ENCODE data around the gene PTPN3.

- TF ChIP-seq, protein P1, sequence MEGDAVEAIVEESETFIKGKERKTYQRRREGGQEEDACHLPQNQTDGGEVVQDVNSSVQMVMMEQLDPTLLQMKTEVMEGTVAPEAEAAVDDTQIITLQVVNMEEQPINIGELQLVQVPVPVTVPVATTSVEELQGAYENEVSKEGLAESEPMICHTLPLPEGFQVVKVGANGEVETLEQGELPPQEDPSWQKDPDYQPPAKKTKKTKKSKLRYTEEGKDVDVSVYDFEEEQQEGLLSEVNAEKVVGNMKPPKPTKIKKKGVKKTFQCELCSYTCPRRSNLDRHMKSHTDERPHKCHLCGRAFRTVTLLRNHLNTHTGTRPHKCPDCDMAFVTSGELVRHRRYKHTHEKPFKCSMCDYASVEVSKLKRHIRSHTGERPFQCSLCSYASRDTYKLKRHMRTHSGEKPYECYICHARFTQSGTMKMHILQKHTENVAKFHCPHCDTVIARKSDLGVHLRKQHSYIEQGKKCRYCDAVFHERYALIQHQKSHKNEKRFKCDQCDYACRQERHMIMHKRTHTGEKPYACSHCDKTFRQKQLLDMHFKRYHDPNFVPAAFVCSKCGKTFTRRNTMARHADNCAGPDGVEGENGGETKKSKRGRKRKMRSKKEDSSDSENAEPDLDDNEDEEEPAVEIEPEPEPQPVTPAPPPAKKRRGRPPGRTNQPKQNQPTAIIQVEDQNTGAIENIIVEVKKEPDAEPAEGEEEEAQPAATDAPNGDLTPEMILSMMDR (conservative IDR thresholded peaks at IDR 0.05; ENCODE audit: low read depth in 2 of 2) = no peak
- TF ChIP-seq REST (IDR thresholded peaks at IDR 0.05; ENCODE audit: unreplicated experiment) (peak; percentile 43), EZH2phosphoT487 (IDR thresholded peaks at IDR 0.05; ENCODE audit: unreplicated experiment) (no peak), POLR2AphosphoS5 (IDR thresholded peaks at IDR 0.05; ENCODE audit: low read depth) (no peak), EZH2 (IDR thresholded peaks at IDR 0.05; ENCODE audit: low read depth, unreplicated experiment) (no peak), ZNF114 (CRISPR knock-in tag; IDR thresholded peaks at IDR 0.05) (no peak)
- TF ChIP-seq, protein P2, sequence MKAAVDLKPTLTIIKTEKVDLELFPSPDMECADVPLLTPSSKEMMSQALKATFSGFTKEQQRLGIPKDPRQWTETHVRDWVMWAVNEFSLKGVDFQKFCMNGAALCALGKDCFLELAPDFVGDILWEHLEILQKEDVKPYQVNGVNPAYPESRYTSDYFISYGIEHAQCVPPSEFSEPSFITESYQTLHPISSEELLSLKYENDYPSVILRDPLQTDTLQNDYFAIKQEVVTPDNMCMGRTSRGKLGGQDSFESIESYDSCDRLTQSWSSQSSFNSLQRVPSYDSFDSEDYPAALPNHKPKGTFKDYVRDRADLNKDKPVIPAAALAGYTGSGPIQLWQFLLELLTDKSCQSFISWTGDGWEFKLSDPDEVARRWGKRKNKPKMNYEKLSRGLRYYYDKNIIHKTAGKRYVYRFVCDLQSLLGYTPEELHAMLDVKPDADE (IDR thresholded peaks at IDR 0.05) = no peak
- TF ChIP-seq, protein P3, sequence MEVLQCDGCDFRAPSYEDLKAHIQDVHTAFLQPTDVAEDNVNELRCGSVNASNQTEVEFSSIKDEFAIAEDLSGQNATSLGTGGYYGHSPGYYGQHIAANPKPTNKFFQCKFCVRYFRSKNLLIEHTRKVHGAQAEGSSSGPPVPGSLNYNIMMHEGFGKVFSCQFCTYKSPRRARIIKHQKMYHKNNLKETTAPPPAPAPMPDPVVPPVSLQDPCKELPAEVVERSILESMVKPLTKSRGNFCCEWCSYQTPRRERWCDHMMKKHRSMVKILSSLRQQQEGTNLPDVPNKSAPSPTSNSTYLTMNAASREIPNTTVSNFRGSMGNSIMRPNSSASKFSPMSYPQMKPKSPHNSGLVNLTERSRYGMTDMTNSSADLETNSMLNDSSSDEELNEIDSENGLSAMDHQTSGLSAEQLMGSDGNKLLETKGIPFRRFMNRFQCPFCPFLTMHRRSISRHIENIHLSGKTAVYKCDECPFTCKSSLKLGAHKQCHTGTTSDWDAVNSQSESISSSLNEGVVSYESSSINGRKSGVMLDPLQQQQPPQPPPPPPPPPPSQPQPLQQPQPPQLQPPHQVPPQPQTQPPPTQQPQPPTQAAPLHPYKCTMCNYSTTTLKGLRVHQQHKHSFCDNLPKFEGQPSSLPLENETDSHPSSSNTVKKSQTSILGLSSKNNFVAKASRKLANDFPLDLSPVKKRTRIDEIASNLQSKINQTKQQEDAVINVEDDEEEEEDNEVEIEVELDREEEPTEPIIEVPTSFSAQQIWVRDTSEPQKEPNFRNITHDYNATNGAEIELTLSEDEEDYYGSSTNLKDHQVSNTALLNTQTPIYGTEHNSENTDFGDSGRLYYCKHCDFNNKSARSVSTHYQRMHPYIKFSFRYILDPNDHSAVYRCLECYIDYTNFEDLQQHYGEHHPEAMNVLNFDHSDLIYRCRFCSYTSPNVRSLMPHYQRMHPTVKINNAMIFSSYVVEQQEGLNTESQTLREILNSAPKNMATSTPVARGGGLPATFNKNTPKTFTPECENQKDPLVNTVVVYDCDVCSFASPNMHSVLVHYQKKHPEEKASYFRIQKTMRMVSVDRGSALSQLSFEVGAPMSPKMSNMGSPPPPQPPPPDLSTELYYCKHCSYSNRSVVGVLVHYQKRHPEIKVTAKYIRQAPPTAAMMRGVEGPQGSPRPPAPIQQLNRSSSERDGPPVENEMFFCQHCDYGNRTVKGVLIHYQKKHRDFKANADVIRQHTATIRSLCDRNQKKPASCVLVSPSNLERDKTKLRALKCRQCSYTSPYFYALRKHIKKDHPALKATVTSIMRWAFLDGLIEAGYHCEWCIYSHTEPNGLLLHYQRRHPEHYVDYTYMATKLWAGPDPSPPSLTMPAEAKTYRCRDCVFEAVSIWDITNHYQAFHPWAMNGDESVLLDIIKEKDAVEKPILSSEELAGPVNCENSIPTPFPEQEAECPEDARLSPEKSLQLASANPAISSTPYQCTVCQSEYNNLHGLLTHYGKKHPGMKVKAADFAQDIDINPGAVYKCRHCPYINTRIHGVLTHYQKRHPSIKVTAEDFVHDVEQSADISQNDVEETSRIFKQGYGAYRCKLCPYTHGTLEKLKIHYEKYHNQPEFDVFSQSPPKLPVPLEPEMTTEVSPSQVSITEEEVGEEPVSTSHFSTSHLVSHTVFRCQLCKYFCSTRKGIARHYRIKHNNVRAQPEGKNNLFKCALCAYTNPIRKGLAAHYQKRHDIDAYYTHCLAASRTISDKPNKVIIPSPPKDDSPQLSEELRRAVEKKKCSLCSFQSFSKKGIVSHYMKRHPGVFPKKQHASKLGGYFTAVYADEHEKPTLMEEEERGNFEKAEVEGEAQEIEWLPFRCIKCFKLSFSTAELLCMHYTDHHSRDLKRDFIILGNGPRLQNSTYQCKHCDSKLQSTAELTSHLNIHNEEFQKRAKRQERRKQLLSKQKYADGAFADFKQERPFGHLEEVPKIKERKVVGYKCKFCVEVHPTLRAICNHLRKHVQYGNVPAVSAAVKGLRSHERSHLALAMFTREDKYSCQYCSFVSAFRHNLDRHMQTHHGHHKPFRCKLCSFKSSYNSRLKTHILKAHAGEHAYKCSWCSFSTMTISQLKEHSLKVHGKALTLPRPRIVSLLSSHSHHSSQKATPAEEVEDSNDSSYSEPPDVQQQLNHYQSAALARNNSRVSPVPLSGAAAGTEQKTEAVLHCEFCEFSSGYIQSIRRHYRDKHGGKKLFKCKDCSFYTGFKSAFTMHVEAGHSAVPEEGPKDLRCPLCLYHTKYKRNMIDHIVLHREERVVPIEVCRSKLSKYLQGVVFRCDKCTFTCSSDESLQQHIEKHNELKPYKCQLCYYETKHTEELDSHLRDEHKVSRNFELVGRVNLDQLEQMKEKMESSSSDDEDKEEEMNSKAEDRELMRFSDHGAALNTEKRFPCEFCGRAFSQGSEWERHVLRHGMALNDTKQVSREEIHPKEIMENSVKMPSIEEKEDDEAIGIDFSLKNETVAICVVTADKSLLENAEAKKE (CRISPR knock-in tag; IDR thresholded peaks at IDR 0.05) = no peak
These were observed 86.9 kb downstream of the PTPN3 start for GRCh38 chr9:109411069-109411761.
